GM11168 (cell line): ENCODE measurements around the gene PCSK6.
"Not testable (repeated sequence)": the region's sequence is repeated elsewhere in the genome, so short reads cannot be mapped to it uniquely, and the experiment has no call there.

Source experiments
- in situ Hi-C: fragments of 300-500 bp; cut with MboI; formaldehyde crosslinking; loops from one replicate; pipeline ENCODE4 v1.12.0; 2022; ENCODE audit warnings: low sequenced_read_pairs; ENCODE audit not compliant: unreplicated experiment

PCSK6 gene

DNA sequence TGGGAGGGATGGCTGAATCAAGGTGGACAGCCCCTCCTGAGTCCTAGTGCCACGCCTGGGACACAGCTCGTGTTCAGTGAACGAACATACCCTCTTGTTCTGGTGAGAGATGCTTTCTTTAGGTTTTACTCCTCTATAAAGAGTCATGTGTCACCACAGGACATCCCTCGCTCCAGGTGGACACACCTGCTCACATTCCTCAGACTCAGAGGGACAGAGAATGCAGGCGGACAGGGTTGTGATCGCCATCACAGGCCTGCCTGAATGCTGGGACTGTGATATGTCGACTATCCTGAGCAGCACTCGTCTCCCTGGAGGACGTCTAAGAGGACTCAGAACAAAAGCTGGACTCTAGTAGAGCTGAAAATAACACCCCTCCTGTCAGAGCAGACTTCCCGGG, 98.1 kb downstream of the PCSK6 start:
- in situ Hi-C loops, result no loop called here

DNA sequence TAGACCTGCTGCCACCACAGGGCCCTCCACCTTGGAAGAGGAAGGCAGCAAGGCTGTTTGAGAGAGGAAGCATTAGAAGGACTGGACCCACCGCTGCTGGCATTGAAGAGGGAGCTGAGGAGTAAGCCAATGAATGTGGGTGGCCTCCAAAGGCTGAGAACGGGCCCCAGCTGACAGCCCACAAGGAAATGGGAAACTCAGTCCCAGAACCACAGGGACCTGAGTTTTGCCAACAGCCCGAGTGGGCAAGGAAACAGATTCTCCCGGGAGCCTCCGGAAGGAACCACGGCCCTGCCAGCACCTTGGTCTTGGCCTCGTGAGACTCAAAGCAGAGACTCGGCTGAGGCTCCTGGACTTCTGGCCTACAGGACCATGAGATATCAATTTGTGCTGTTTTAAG, 99.0 kb downstream of the PCSK6 start:
- in situ Hi-C loops, result no loop called here

DNA sequence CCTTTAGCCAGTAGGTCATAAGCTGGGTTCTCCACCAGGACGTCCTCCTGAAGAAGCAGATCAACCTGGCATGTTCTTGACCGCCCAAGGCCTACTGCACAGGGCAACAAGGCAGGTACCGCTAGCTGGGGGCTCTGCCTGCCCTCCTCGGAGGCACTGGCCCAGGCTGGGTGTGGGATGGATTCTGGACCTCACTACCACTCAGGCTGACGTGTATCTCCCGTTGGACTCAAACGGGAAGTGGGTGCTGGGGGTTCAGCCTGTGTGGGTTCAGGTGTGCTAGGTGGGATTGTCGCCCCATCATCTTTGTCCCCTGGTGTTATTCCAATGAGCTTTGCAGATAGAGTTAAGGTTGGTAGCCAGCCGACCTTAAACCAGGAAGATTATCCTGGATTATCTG, 99.4 kb downstream of the PCSK6 start:
- in situ Hi-C loops, result no loop called here

DNA sequence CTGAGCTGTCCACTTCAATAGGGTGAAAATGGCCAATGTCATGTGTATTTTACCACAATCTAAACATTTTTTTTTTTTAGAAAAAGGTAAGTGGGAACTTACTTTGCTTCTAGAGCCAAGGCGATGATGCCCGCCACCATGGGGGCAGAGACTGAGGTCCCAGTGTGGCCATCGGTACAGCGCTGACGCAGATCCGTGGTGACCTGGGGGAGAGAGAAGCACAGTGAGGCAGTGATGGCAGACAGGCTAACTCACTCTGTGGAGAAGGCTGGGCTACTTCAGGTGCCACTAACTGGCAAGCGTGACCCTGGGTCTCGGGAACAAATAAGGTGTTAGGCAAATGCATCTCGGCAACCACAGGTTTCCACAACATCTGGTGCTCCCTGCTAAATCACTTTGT, 100.1 kb downstream of the PCSK6 start:
- in situ Hi-C loops, result no loop called here

DNA sequence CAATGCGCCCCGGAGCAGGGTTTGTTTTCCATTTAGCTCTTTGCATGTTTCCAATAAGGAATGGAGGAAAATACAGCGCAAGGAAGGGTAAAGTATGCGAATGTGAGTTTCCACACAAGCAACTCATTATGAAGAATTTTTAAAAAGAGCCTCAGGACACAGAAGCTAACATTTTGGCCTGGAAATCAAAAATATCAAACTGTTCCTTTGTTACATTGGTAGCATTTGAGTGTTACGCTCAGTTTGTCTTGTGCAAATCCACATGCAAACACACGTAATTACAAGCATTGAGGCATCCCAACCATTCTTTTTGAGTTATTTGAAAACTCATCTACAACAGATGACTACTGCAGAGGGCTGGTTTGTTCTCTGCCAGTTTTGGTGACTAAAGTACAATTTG, 101.5 kb downstream of the PCSK6 start:
- in situ Hi-C loops, result no loop called here

DNA sequence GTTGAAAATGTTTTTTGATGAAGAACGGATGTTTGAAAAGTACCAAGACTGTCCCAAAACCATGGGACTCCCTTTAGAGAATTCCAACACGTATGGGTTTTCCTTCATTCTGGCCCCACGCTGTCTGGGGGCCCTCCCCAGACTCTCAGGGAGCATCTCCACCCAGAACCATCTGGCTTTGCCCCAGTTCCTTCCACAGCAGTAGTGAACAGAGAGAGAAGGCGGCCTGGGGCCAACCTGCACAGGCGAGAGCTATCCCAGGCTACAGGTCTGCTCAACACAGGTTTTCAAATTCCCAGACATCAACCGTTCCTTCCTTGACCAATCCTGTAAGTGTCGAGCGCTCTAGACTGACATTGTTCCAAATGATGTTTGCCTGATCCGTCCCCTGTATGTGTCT, 101.9 kb downstream of the PCSK6 start:
- in situ Hi-C loops, result no loop called here

DNA sequence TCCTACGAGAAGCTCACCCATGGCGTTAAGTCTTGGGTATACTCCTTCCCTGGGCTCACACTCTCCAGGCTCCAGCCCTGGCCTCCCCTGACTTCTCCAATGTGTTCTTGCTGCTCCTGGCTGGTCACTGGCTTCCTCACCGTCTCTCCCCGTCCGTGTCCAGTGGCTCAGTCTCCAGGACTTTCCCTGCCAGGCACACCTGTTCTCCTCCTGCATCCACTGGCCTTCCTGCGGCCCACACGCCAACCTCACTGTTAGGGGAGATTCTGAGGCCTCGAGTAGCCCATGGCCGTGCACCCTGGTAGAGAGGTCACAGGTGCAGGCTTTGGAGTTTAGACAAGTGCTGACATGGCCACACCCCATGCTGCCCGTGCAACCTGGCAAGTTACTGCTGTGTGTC, 102.5 kb downstream of the PCSK6 start:
- in situ Hi-C loops, result no loop called here

DNA sequence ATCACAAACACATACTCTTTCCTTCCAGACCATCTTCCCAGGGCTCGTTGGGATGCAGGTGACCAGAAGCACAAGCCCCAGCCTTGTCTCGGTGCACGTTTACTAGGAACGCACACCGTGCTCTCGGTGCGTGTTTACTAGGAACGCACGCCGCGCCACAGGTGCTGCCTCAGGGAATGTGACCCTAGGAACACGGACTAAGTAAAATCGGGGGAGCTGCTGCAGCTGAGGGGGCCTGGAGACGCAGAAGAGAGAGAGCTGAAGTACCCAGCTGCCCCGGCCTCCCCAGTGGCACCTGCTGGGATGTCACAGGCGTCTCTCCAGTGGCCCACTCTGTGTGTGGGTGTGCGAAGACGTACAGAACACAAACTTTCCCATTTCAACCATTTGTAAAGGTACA, 103.5 kb downstream of the PCSK6 start:
- in situ Hi-C loops, result no loop called here

DNA sequence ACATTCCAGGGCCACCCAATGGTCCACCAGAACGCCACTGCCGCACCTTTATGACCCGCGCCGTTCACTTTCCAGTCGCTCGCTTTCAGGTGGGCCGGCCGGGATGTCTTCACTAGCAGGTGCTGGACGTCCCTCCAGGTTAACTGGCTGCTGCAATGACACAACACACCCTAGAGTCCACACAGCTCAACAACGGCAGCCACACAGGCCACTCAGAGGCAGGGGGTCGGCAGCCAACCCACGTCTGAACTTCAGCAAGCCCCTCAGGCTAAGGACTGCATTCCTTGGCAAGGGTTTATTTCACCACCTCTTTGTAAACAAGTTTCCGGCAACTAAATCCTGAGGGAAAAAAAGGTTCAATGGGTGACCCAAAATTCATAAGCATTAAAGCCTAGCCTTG, 105.2 kb downstream of the PCSK6 start:
- in situ Hi-C loops, result no loop called here

DNA sequence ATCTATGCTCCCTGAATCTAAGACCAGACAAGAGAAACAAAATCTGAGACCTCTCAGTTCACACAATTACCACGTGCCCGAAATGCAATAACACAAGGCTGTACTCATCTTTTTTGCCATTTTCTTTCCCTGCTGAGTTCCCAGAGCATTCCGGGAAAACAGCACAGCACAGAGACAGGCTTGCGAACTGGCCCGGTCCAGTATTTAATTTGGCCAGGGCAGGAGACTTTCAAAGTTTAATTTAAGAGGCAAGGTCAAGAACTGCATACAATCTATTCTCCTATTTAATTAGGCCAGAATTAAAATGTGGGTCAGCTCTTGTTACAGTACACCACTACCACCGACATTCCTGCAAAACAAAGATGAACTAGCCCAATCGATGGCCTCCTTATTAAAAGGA, 107.0 kb downstream of the PCSK6 start:
- in situ Hi-C loops, result no loop called here

DNA sequence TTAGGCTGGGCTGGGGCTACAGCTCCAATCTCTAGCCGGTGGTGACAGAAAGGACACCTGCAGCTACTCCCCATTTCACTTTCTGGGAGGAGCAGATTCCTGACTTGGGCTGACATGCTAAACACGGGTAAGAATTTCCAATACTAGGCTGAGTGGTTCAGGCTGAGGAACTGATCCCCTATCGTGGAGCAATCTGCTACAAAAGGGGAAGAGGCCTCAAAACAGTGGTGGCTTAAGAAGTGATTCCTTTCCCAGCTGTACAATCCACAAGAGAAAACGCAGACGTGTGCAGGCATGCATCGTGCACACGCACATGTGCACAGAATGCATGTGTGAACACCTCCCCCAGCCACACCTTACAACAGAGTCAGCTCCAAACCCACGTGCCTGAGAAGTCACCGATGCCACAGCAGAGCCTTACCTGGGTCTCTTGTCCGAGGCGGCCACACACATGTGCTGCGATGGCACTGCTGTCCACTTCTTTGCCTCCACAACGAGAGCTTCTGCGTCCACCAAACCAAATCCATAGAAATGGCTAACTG, 107.8 kb downstream of the PCSK6 start:
- in situ Hi-C loops, result no loop called here

DNA sequence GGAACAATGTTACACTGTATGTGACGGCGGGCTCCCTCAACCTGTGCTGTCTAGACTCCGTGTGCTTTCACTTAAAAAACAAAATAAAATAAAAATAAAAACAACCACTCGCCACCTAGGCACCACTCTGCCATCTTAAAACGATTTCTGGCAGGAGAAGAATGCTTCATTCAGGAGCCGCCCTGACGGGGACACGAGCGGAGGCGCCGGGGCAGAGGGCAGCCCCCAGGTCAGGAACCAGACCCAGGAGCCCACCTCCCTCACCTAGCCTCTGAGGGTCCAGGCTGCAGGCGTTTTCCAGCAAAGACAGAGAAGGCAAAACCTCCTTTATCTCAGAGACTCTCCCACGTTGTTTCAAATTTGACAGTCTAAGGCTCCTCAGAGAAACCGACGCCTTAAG, 109.4 kb downstream of the PCSK6 start:
- in situ Hi-C loops, result no loop called here

DNA sequence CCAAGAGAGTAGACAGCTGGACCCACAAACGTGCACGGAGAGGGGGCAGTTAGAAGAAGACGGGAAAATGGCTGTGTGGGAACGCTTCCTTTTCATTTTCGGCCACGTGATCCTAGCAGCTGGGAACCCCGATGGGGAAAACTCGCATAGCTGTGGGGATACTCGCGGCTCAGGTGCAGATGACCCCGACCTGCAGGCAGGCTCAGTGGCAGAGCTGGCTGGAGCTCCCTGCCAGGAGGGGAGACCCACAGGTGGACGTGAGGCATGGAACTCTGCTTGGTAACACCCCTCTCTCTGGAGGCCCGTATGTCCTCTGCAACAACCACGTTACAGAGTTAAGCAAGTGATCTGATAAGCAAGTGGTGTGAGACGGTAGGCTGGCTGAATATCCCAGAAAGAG, 109.9 kb downstream of the PCSK6 start:
- in situ Hi-C loops, result no loop called here

DNA sequence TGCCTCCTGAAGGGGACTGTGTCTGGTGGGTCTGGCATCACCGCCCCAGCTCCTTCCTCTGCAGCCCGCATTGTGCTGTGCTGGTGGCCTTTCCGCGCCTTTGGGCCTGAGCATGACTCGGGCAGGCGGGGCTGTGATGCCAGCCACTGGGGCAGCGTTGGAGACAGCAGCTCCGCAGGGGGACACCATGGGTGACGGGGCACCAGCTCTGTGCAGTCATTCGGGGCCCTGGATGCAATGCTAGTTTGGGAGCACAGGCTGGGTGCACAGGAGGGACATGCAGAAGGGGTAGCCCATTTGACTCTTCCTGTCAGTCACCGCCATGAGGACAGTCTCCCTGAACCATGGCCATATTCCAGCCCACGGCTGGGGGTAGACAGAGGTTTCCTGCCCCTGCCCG, 110.6 kb downstream of the PCSK6 start:
- in situ Hi-C loops, result no loop called here

DNA sequence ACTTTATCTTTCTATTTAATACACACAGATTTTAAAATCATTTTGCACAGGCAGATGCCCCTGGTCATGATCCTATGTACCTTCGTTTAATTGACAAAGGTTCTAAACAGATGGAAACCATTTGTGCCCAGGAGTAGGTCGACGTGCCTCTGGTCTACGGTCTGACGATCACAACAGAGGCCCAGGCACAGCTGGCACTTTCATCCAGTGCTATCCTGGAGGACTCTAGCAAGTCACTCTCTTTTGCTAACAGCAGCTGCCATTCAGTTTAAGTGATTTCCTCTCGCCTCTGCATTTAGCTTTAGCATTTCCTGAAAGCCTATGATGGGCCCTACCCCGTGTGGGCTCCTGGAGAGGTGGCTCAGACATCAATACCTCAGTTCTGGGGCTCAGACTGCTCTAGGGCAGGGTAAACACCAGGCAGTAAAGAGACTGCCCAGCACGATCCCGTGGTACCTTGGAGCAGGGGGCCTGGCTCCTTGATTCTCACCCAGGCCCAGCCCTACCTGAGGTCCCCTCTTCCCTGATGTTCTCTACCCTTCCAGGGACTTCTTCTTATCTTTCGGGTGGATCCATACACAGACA, 111.2 kb downstream of the PCSK6 start:
- in situ Hi-C loops, result no loop called here

DNA sequence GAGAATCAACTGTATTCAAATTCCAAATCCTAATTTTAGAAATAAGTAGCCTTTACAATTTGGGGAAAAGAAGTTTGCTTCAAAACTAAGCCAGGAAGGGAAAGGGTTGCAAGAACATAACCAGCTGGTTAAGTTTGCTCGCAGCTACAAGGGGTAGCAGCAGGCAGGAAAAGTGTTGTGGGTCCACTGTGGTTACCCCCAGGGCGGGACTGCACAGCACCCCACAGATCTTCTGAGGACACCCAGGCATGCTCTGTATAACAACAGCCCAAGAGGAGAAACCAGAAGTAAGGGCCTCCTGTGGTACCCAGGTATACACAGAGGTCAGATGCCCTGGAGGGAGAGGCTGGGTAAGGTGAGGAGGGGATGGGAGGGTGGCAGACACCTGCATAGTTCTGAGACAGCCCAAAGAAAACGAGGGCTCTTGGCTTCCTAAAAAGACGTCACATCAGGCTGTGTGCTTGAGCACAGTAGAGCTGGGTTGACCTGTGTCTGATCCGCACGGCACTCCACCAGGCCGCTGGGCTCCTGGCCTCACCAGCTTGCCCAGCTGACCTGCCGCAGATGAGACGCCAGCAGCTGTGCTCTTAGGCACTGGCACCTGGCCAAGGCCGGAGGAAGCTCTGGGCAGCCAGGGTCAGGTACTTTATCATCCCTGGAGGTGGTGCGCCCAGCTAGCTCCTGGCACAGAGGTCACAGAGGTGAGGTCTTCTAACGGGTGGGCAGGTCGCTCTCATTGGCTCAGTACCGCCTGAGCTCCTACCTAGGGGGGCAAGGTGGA, 112.7 kb downstream of the PCSK6 start:
- in situ Hi-C loops, result no loop called here

DNA sequence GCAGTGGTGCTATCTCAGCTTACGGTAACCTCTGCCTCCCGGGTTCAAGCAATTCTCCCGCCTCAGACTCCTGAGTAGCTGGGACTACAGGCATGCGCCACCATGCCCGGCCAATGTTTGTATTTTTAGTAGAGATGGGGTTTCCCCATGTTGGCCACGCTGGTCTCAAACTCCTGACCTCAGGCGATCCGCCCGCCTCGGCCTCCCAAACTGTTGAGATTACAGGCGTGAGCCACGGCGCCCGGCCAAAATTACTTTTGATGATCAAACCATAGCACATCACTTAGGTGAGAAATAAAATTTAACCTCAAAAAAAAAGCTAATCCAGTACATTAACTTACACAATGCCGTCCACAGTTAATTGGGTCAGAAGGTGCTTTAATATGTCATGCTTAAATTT, 114.5 kb downstream of the PCSK6 start:
- in situ Hi-C loops, result not testable (repeated sequence)

DNA sequence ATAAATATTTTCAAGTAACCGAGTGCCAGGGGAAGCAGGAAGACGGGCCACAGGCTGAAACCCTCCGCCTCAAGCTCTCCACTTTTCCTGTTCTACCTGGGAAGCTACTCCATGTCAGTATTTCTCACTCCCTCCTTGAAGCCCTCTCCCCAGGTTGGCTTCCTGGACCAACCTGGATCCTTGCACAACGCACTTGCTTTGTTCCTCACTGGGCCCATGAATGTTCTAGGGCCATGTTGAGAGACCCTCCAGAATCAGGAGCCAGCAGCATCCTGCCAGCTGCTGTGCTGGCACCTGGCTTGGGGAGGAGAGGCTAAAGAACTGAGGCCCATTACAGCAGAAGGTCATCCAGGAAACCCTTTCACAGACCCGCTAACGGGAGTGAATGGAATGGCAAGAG, 115.2 kb downstream of the PCSK6 start:
- in situ Hi-C loops, result no loop called here

DNA sequence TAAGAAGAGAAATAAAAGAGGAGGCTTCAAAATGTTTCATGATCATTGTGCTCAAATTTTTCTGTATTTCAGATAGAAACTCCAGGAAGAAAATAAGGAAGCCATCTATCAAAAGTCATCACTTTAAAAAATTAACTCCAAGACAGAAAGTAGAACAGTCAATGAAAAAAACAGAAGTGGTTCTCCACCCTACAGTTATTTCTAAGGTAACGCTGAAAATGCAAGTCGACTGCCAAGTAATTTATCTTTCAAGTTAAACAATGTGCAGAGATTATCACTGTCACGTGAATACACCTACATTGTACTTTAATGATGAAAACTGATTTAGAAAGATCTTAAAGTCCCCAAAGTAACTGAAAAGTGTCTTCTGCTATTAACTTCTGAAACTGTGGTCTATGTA, 115.9 kb downstream of the PCSK6 start:
- in situ Hi-C loops, result no loop called here

DNA sequence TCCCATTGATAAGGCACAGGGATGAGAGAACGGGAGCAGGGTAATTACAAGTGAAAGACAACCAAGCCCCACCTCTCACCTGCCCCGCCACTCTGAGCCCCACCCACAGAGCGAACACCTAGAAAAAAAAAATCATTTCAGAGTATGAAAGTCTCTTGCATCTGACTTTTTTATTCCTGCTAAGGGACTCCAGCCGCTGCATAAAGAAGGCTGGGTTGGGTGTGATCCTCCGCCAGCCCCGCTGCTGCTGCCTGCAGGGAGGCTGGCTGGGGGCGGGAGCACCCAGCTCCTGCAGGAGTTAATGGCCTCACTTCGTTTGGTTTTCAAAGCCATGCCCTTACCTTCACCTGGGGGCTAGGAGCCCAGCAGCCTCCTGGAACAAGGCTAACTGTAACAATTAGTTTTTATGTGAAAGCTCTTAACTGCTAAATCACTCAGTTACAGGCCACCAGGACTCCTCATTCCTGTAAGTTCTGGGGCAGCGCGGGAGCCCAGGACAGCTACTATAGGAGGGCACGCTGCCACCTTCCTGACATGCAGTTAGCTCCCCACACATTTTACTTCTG, 116.5 kb downstream of the PCSK6 start:
- in situ Hi-C loops, result no loop called here

DNA sequence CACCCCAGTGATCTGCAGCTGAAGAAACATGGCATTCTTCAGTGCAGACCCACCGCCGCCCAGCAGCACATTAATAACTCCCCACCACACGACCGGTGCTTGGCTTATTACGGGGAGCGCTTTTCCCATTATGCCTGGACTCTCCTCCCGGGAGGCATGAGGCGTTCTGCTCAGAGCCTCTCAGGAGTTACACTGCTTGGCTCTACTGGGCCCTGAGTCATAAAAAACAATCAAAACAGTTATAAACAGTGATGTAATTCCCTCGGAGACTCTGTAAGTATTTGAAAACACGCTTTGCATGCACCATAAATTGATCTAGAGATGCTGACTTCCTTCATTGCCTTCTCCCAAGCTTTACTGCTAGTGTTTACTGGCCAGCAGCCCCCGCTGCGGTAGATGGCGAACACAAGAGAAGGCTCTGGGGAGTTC, 117.3 kb downstream of the PCSK6 start:
- in situ Hi-C loops, result no loop called here

DNA sequence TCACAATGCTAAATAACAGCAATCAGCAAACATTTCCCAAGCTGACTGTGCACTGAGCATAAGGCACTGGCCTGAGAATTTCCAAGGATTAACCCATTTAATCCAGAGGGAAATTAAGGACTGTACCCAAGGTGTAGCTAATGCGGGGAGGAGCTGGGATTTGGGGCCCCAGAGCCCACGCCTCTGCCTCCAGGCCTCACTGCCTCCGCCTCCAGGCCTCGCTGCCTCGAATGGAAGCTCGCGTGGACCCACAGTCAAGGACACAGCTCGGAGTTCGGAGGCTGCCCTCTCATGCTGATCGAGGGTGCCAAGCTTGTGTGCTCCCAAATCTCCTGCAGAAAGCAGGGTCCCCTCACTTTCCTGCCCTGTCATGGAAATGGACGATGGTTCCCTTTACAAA, 118.0 kb downstream of the PCSK6 start:
- in situ Hi-C loops, result no loop called here
